Gastroesophageal sphincter (tissue), 4 donors: Measurements from ENCODE around the gene GGCX. TPM values are rescaled to one million over a fixed set of nuclear protein-coding genes. Genes with fewer than 3 reads are reported as not detected.

Experiments used
- ATAC-seq: fragments of 150-250 bp; one replicate; pipeline ENCODE4 v1.9.1; 2016; ENCODE audit warnings: mild to moderate bottlenecking, moderate library complexity
- H3K27ac ChIP-seq, 4 donors: fragments of 200-600 bp; sonication (generic) in 3 of 4; 1 replicate in 3 of 4; 2 replicates in 1 of 4; pipeline ENCODE4 v1.5.1; 2016 to 2019
- H3K27me3 ChIP-seq: fragments of 200-600 bp; sonication (generic); one replicate; pipeline ENCODE4 v1.5.1; 2019
- H3K36me3 ChIP-seq, 2 donors: fragments of 200-600 bp; sonication (generic); one replicate each; pipeline ENCODE4 v1.5.1; 2019; ENCODE audit warnings: control low read depth in 1 of 2
- H3K4me1 ChIP-seq, 3 donors: fragments of 200-600 bp; sonication (generic); 1 replicate in 2 of 3; 2 replicates in 1 of 3; pipeline ENCODE4 v1.5.1; 2016 to 2019; ENCODE audit warnings: control low read depth in 2 of 3
- H3K4me3 ChIP-seq, 2 donors: fragments of 200-600 bp; sonication (generic); one replicate each; pipeline ENCODE4 v1.5.1; 2019; ENCODE audit warnings: mild to moderate bottlenecking in 1 of 2, moderate library complexity in 1 of 2
- H3K9me3 ChIP-seq, 3 donors: fragments of 200-600 bp; sonication (generic); one replicate each; pipeline ENCODE4 v1.5.1; 2017 to 2019; ENCODE audit warnings: control low read depth in 2 of 3
- EP300 ChIP-seq: sonication (generic); formaldehyde crosslinking; IDR thresholded peaks from one replicate; pipeline ENCODE4 v1.6.1; 2017; ENCODE audit warnings: antibody characterized with exemption, mild to moderate bottlenecking
- POLR2A ChIP-seq, 2 donors: fragments of 450-650 bp; IDR thresholded peaks; one replicate each; pipeline ENCODE4 v1.6.1; 2017; ENCODE audit warnings: antibody characterized with exemption in 2 of 2, mild to moderate bottlenecking in 2 of 2, moderate library complexity in 1 of 2
- POLR2AphosphoS5 ChIP-seq: sonication (generic); formaldehyde crosslinking; IDR thresholded peaks from one replicate; pipeline ENCODE4 v1.6.1; 2017; ENCODE audit warnings: antibody characterized with exemption
- WGBS, 2 donors: methylation state at CpG; one replicate each; pipeline ENCODE4 v1.1.5; 2018; ENCODE audit warnings: low coverage in 1 of 2; 5-methylcytosine and 5-hydroxymethylcytosine counted together
- total RNA-seq, 4 donors: library from RNA; depleted of rRNA; stranded (reverse); fragments of >200 nt; gene quantifications; one replicate each; pipeline ENCODE4 v1.1.0, GENCODE V29; 2016
- TF ChIP-seq, protein P1 (sequence below), 4 experiments: fragments of 200-600 bp in 2 of 4; fragments of 450-650 bp in 2 of 4; sonication (generic) in 1 of 4; IDR thresholded peaks; one replicate each; pipeline ENCODE4 v1.5.1; 2017 to 2019; ENCODE audit warnings: antibody characterized with exemption in 4 of 4, mild to moderate bottlenecking in 2 of 4, moderate library complexity in 2 of 4

The GGCX gene
- total RNA-seq, 4 donors from 2014 or later, result 16.2 to 29.3 (median 24.3) TPM

DNA sequence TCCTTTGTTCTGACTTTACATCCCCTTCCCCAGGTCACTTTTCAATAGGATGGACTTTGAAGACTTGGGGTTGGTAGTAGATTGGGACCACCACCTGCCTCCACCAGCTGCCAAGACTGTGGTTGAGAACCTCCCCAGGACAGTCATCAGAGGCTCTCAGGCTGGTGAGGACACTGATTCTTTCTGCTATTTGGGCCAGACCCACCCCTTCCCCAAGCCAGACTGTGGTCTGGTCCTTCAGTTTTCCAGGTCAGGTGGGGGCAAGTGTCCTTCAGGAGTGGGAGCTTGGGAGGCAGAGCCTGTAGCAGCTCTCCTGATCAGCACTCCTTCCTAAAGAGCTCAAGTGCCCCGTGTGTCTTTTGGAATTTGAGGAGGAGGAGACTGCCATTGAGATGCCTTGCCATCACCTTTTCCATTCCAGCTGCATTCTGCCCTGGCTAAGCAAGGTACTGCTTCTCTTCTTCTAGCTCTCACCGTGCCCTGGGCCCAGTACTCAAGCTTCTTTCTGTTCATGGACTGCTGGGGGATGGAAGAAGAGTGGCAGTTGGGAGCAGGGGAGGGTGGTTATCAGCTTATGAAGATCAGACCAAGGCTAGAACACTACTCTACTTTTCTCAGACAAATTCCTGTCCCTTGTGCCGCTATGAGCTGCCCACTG lies 35.3 kb upstream of the GGCX start:
- TF ChIP-seq, protein P1, sequence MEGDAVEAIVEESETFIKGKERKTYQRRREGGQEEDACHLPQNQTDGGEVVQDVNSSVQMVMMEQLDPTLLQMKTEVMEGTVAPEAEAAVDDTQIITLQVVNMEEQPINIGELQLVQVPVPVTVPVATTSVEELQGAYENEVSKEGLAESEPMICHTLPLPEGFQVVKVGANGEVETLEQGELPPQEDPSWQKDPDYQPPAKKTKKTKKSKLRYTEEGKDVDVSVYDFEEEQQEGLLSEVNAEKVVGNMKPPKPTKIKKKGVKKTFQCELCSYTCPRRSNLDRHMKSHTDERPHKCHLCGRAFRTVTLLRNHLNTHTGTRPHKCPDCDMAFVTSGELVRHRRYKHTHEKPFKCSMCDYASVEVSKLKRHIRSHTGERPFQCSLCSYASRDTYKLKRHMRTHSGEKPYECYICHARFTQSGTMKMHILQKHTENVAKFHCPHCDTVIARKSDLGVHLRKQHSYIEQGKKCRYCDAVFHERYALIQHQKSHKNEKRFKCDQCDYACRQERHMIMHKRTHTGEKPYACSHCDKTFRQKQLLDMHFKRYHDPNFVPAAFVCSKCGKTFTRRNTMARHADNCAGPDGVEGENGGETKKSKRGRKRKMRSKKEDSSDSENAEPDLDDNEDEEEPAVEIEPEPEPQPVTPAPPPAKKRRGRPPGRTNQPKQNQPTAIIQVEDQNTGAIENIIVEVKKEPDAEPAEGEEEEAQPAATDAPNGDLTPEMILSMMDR (IDR thresholded peaks at IDR 0.05), result no peak
- no peak for TF ChIP-seq POLR2AphosphoS5
- no peak for TF ChIP-seq POLR2A (IDR thresholded peaks at IDR 0.05)
- no peak for TF ChIP-seq EP300
- Histone ChIP-seq H3K4me1 (peaks cover 0 to 83% (median 24%) of the 10 kb centered on the region in 3 donors), H3K27ac (peak overlapping the region in 3 of 4 donors; percentile 93 to 97 (median 95)), H3K4me3 (peak overlapping the region in 1 of 2 donors; percentile 86), H3K36me3 (peaks cover 0 to 54% of the 10 kb centered on the region in 2 donors), H3K9me3 (no peaks in the 10 kb centered on the region), H3K27me3 (no peaks in the 10 kb centered on the region)
- no CpG with 5 or more reads among the region's 3 CpGs for WGBS, 2 donors
- ATAC-seq, result no peak

DNA sequence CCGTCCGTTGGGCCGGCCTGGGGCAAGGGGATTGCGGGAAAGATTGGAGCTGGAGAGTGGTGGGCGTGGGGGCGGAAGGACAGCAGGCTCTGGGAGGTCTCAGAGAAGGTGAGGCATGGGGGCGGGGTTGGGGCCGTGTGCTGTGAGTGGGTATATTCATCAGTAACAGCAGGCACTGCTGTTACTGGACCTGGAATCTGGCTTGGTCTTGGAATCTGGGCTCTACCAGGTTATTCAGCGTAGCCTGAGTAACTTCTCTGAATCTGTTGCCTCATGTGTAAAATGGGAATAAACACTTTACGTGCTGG lies 34.7 kb upstream of the GGCX start:
- WGBS, 2 donors, result 0 to 2% methylated on average over 1 to 9 of the region's 10 CpGs
- Histone ChIP-seq H3K9me3 (no peaks in the 10 kb centered on the region), H3K27ac (peak overlapping the region; percentile 71 to 97 (median 94)), H3K4me3 (peak overlapping the region; percentile 72 to 86), H3K27me3 (no peaks in the 10 kb centered on the region), H3K4me1 (peaks cover 0 to 83% (median 25%) of the 10 kb centered on the region in 3 donors), H3K36me3 (peaks cover 0 to 52% of the 10 kb centered on the region in 2 donors)
- TF ChIP-seq, protein P1 (IDR thresholded peaks at IDR 0.05), result no peak
- TF ChIP-seq POLR2AphosphoS5 (no peak), EP300 (no peak), POLR2A (IDR thresholded peaks at IDR 0.05) (no peak)
- peak; percentile 1 for ATAC-seq

DNA sequence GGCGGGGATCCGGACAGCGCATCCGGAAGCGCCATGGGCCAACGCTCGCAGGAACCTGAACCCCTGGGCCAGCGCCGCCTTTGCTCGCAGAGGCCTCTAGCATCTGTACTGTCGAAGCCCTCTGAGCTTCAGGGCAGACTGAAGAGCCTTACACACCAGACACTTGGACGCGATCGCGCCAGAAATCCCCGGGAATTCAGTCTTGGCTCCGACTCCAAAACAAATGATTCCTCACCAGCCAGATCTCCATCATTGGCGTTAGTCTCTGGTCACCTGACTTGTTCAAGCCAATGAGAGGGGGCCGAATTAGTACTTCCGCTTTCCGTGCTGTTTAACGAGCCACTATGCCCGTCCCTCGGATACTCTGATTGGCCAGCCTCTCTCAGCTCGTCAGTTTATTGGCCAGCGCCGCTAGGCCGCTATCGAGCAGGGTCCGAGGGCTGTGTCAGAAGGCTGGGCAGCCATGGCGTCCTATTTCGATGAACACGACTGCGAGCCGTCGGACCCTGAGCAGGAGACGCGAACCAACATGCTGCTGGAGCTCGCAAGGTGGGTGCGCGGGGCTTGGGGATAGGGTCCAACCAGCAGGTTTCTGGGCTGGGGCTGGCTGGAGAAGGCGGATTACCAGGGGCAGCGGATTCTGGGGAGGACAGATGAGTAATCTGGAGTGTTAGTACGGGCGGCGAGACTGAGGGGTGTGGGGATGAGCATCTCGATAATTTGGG lies 34.2 kb upstream of the GGCX start, which contains the start of gene RNF181:
Gene RNF181 (plus strand): TSS at position 445 of the 725 bp plus-strand sequence. CDS start 19 bp downstream, at position 464.
- Histone ChIP-seq H3K27me3 (no peaks in the 10 kb centered on the region), H3K9me3 (no peaks in the 10 kb centered on the region), H3K27ac (peak within 1 kb of the TSS; percentile 71 to 97 (median 94)), H3K4me1 (peaks cover 0 to 83% (median 27%) of the 10 kb centered on the region in 3 donors), H3K4me3 (peak within 1 kb of the TSS; percentile 72 to 86), H3K36me3 (peaks cover 0 to 47% of the 10 kb centered on the region in 2 donors)
- peak; percentile 98 for ATAC-seq
- 0% methylated on average over 3 to 24 of the region's 47 CpGs for WGBS, 2 donors
- TF ChIP-seq EP300, result no peak
- peak; percentile 67 for TF ChIP-seq POLR2AphosphoS5
- TF ChIP-seq, protein P1 (IDR thresholded peaks at IDR 0.05), result peak in 1 of 4 experiments; percentile 11
- TF ChIP-seq POLR2A (IDR thresholded peaks at IDR 0.05), result peak; percentile 73 to 80

DNA sequence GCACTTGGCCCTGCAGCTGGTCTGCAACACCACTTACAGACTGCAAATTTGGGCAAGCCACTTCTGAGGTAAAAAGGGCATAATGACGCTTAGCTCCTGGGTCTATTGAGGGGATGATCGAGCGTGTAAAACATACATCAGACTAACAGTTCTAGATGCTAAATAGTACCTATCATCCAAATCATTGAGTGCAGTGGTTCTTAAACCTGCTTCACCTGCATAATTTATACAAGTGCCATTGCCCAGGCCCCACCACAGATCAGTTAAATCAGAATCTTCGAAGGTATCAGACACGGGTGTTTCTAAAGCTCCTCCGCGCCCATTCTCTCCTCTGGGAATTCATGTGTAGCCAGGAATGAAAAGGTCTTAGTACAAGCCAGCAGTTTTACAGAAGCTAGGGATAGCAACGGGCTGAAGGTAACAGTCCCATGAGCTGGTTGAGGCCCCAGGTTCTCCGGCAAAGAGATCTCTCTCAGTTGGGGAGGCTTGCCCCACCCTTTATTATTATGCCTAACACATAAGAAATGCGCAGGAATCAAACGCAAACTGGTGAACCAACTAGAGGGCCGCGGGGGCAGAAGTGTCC lies 33.5 kb upstream of the GGCX start:
- H3K9me3 ChIP-seq, result no peaks in the 10 kb centered on the region
- peak overlapping the region; percentile 72 to 86 for H3K4me3 ChIP-seq
- peaks cover 0 to 83% (median 29%) of the 10 kb centered on the region in 3 donors for H3K4me1 ChIP-seq
- TF ChIP-seq EP300 (no peak), POLR2AphosphoS5 (no peak), POLR2A (IDR thresholded peaks at IDR 0.05) (no peak)
- TF ChIP-seq, protein P1 (IDR thresholded peaks at IDR 0.05), result no peak
- ATAC-seq, result no peak
- peaks cover 0 to 40% of the 10 kb centered on the region in 2 donors for H3K36me3 ChIP-seq
- H3K27me3 ChIP-seq, result no peaks in the 10 kb centered on the region
- 3 to 34% methylated on average over 7 to 8 of the region's 13 CpGs for WGBS, 2 donors
- H3K27ac ChIP-seq, result peak overlapping the region; percentile 54 to 97 (median 94)
